Stimulated activated CD4-positive, alpha-beta T cell treated with anti-CD3 and anti-CD28 coated beads, Interleukin-15, amount 100 ng/mL, for 24 hours (primary cell): ENCODE measurements around the gene LRP1.
A peak's percentile ranks its signal among the peaks of the same experiment; 100 is the strongest.
"Not testable (repeated sequence)": the region's sequence is repeated elsewhere in the genome, so short reads cannot be mapped to it uniquely, and the experiment has no call there.

Source experiments
- DNase-seq: peaks from one replicate; pipeline ENCODE4 v3.0.0-alpha.2; 2020

LRP1 gene

GRCh38 chr12:57112492-57113294 lies 15.6 kb upstream of the LRP1 start:
- DNase-seq, result peak; percentile 92

- DNase-seq, result no peak
Observed at GRCh38 chr12:57116580-57117281, 11.6 kb upstream of the LRP1 start.

- DNase-seq, result no peak
Observed at GRCh38 chr12:57118711-57119271, 9.5 kb upstream of the LRP1 start.

GRCh38 chr12:57119294-57120085 lies 8.8 kb upstream of the LRP1 start:
- DNase-seq, result no peak

- DNase-seq, result not testable (repeated sequence)
Observed at GRCh38 chr12:57120718-57121117, 7.6 kb upstream of the LRP1 start.

GRCh38 chr12:57123813-57124212 lies 4.5 kb upstream of the LRP1 start:
- no peak for DNase-seq

GRCh38 chr12:57124261-57124877 lies 3.9 kb upstream of the LRP1 start:
- DNase-seq, result peak; percentile 85

- no peak for DNase-seq
Observed at GRCh38 chr12:57126061-57126460, 2.2 kb upstream of the LRP1 start.

GRCh38 chr12:57126561-57126960 lies 1.7 kb upstream of the LRP1 start:
- DNase-seq, result no peak

GRCh38 chr12:57127101-57127725 lies 1.1 kb upstream of the LRP1 start:
- DNase-seq, result peak; percentile 70

GRCh38 chr12:57128519-57129247 lies 400 bp downstream of the LRP1 start:
- DNase-seq, result peak; percentile 20

GRCh38 chr12:57129321-57129842 lies 1.1 kb downstream of the LRP1 start:
- DNase-seq, result no peak

GRCh38 chr12:57129889-57130288 lies 1.6 kb downstream of the LRP1 start:
- DNase-seq, result no peak

GRCh38 chr12:57130941-57131340 lies 2.7 kb downstream of the LRP1 start:
- no peak for DNase-seq

GRCh38 chr12:57131896-57132744 lies 3.8 kb downstream of the LRP1 start:
- DNase-seq, result no peak

GRCh38 chr12:57133013-57133569 lies 4.8 kb downstream of the LRP1 start:
- DNase-seq, result no peak

- DNase-seq, result no peak
Observed at GRCh38 chr12:57133916-57134315, 5.6 kb downstream of the LRP1 start.

- no peak for DNase-seq
Observed at GRCh38 chr12:57134949-57135348, 6.7 kb downstream of the LRP1 start.

GRCh38 chr12:57135527-57136326 lies 7.4 kb downstream of the LRP1 start:
- DNase-seq, result no peak
